HUDEP-2 (cell line): ENCODE results near the gene TXNRD2.

Source experiments
- DNase-seq, 76 experiments: peaks; one replicate each; lab custom pipeline; 2025; ENCODE audit not compliant: unreplicated experiment in 76 of 76; lab: John Stamatoyannopoulos, UW

Gene TXNRD2

DNA sequence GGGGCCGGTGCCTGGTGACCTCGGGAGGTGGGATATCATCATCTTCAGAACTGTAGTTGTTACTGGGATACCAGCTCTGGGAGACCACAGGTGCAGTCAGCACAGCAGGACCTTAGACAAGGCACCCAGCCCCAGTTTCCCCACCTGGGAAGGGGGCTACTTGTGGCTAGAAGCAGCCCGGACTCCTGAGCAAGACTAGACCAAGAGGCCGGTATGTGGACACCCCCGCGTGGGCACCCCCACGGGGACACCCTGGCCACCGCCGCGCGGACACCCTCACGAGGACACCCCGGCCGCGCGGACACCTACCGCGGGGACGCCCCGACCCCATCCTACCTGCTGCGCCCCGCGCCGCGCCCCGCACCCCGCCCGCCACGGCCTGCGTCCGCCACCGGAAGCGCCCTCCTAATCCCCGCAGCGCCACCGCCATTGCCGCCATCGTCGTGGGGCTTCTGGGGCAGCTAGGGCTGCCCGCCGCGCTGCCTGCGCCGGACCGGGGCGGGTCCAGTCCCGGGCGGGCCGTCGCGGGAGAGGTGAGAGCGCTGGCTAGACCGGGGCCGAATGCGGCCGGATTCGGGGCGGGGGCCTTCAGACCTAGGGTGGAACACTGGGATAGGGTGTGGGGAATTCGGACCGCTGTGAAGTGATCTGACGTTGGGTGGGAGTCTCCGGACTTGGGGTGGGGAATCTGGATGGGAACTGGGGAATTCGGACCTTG is at the start of gene TXNRD2, which contains the start of gene COMT:
Gene TXNRD2 (minus strand): TSS at position 454 of the 718 bp plus-strand sequence. CDS start 15 bp downstream, at position 439.
Gene COMT (plus strand): TSS at position 408 of the 718 bp plus-strand sequence. CDS start 20,755 bp downstream, outside the sequence.
- DNase-seq, result peak in 50 of 76 experiments; percentile 5 to 61 (median 43)

DNA sequence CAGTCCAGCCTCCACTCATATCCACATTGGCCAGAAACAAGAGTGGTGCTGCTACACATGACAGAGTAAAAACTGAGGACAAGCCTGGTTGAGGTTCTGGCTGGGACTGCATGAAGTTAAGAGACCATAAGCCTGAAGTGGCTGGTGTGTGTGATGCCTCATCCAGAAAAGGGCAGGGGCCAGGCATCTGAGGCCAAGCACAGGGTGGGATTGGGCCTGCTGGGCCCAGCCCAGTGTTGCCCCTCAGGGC is 49.7 kb upstream of the TXNRD2 start:
- no peak for DNase-seq

GRCh38 chr22:19990609-19991394 is 49.2 kb upstream of the TXNRD2 start:
- no peak for DNase-seq

- no peak for DNase-seq
Observed at GRCh38 chr22:19990188-19990587, 48.6 kb upstream of the TXNRD2 start.

DNA sequence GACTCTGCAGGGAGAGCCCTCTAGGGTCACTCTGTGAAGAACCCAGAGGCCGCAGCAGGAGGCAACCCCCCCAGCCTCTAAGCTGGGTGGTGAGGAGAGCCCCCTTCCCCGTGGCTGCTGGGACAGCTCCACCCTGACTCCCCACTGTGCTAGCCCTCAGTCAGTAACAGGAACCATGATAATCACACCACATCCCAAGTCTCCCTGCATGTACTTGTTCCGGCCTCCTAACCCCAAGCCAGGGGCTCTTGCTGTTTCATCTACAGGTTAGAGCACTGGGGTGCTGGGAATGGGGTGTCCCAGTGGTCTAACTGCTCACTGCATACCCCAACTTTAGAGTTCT is 48.1 kb upstream of the TXNRD2 start:
- DNase-seq, result no peak

- DNase-seq, result no peak
Observed at GRCh38 chr22:19988965-19989724, 47.5 kb upstream of the TXNRD2 start.

- DNase-seq, result no peak
Observed at GRCh38 chr22:19988331-19988808, 46.8 kb upstream of the TXNRD2 start.

GRCh38 chr22:19987394-19988306 is 46.0 kb upstream of the TXNRD2 start:
- no peak for DNase-seq

DNA sequence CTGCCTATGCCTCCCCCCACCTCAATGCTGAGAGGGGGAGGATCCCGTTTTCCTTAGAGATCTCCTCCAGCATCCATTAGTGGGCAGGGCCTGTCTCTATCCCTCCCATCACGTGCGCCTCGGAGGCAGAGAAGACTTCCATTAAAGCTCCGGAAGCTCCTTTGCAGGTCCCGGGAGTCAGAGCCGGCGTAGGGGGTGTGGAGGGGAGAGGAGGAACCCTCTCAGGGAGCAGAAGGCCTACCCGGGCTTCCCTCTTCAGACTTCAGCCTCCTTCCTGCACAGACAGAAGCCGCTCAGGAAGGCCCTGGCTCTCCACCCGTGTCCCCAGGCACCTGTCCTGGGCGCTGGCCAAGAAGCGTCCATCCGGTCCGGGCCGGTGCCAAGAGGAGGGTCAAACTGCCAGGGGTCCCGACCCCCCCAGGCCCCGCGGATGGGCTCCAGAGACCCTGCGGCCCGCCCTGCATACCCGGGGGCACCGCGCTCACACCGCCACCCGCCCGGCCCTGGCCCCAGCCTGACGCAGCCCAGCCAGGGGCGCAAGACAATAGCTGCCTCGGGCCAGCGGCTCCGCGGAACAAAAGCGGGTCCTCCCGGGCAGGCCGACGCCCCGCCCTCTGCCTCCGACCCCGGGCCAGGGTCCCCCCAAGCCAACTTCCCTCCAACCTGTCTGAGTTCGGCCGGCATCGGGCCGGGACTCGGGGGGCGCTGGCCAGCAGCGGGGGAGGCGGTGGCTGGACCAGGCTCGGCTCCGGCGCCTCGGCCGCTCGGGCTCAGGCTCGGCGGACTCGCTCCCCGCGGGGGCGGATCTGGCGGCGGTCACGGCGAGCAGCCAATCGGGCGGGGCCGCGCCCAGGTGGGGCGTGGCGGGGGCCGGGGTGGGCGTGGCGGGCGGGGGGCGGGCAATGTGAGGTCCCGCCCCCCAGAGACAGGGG is 45.1 kb upstream of the TXNRD2 start:
- peak in 53 of 76 experiments; percentile 11 to 72 (median 48) for DNase-seq

DNA sequence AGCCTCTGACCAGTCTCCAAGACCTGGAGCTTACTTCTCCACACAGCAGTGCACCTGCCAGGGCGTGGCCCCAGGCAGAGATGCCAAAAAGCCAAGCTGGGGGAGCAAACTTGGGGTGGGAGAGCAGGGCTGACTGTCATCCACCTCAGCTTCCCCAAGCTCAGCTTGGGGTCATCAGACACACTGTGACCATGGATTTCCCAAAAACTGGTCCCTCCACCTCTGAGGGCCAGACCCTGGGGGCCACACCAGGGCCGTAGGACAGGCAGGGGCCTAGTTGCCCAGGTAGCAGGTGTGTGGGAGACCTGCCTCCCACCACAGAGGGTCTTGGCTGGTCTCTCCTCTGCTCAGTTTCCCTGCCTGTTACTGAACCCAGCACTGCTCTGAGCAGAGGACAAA is 44.4 kb upstream of the TXNRD2 start:
- DNase-seq, result no peak

GRCh38 chr22:19984851-19985811 is 43.5 kb upstream of the TXNRD2 start:
- DNase-seq, result no peak

DNA sequence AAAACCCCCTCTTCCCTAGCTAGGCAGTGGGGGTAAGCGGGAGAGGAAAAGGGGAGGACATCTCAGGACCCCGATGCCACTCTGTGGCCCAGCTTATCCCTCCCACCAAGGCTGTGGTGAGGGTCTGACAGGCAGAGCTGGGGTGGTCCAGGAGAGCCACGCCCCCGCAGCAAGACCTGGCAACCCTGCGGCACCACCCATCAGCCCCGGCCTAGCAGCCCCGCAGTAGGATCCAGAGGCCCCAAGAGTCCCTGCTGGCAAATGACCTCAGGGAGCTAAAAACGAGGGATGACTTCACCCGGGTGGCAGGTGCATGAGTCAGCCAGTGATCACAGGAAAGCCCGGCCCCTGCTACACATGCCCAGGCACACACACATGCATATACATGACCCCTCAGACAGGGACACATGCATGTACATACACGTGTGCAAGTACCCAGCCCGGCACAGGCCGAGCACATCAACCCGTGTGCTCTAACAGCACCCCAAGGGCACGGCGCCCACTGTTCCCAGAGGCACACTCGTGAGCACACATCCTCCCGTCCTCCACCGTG is 42.7 kb upstream of the TXNRD2 start:
- DNase-seq, result no peak

DNA sequence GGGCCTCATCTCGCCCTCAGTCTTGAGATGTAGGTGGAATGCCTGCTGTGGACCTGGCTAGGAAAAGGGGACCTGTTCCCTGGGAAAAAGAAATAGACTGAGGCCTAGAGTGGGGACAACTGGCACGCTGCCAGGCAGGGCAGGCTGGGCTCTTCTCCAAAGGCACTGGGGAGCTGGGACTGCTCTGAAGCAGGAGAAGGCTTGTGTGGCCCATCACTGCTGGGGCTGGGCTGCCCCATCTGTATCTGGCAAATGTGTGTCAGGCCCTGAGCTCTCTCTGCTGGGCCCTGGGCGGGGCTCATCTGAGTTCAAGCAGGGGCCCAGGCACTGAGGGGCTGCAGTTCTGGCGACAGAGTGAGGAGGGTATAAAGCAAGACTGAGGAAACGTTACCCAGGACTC is 42.1 kb upstream of the TXNRD2 start:
- DNase-seq, result peak in 3 of 76 experiments; percentile 7 to 17 (median 15)

DNA sequence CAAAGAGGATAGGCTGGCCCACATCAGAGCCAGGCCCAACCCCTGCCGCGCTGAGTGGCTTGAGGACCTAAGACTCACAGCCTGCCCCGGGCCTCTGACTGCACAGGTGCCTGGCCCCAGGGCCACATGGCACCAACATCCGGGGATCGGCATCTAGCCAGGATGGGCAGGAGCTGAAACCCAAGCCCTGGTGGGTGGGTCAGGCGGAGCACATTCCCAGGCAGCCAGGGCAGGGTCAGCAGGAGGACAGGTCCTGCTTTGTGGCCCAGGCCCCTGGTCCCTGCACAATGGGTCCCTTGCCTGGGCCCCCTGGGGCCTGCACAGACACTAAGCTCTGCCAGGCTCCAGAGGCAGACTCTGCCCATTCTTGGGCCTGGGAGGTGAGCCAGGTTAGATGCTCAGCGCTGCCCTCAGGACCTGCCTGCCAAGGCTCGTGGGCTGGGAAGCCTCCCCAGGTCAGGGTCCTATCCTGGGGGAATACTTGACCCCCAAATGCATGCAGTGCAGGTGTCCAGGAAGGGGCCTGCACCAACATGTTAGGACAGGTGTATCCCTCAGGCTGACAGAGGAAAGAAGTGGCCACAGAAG is 41.5 kb upstream of the TXNRD2 start:
- no peak for DNase-seq

GRCh38 chr22:19981961-19982920 is 40.6 kb upstream of the TXNRD2 start:
- no peak for DNase-seq
